HEK293T (cell line): ENCODE results near the gene KIRREL2.

Experiments
- ARNT ChIP-seq: fragments of 450-650 bp; IDR thresholded peaks from 2 replicates; pipeline ENCODE4 v1.6.1; 2017; ENCODE audit warnings: mild to moderate bottlenecking
- BHLHE40 ChIP-seq: fragments of 450-650 bp; IDR thresholded peaks from 2 replicates; pipeline ENCODE4 v1.6.1; 2016; ENCODE audit warnings: mild to moderate bottlenecking, moderate library complexity, borderline replicate concordance
- CTBP1 ChIP-seq: fragments of 450-650 bp; IDR thresholded peaks from 2 replicates; pipeline ENCODE4 v1.6.1; 2016; ENCODE audit warnings: borderline replicate concordance
- FOXA1 ChIP-seq: fragments of 450-650 bp; IDR thresholded peaks from 2 replicates; pipeline ENCODE4 v1.6.1; 2016; ENCODE audit warnings: mild to moderate bottlenecking
- FOXM1 ChIP-seq: fragments of 450-650 bp; IDR thresholded peaks from 2 replicates; pipeline ENCODE4 v1.6.1; 2017; ENCODE audit warnings: mild to moderate bottlenecking, borderline replicate concordance
- L3MBTL2 ChIP-seq: fragments of 450-650 bp; conservative IDR thresholded peaks from 2 replicates; pipeline ENCODE4 v1.6.1; 2016; ENCODE audit warnings: mild to moderate bottlenecking
- NFRKB ChIP-seq: fragments of 450-650 bp; IDR thresholded peaks from 2 replicates; pipeline ENCODE4 v1.6.1; 2016; ENCODE audit warnings: mild to moderate bottlenecking, moderate library complexity
- PKNOX1 ChIP-seq: fragments of 450-650 bp; IDR thresholded peaks from 2 replicates; pipeline ENCODE4 v1.6.1; 2016
- SP1 ChIP-seq: fragments of 450-650 bp; IDR thresholded peaks from 2 replicates; pipeline ENCODE4 v1.6.1; 2017
- SUZ12 ChIP-seq: fragments of 450-650 bp; IDR thresholded peaks from 2 replicates; pipeline ENCODE4 v1.6.1; 2016; ENCODE audit warnings: mild to moderate bottlenecking
- ZNF384 ChIP-seq: fragments of 450-650 bp; IDR thresholded peaks from 2 replicates; pipeline ENCODE4 v1.6.1; 2016

- TF ChIP-seq L3MBTL2 = no peak
- TF ChIP-seq CTBP1 = no peak
- no peak for TF ChIP-seq SP1
- TF ChIP-seq FOXM1 = no peak
- TF ChIP-seq ZNF384 = no peak
- no peak for TF ChIP-seq SUZ12
- TF ChIP-seq NFRKB = no peak
- no peak for TF ChIP-seq FOXA1
- TF ChIP-seq BHLHE40 = no peak
- no peak for TF ChIP-seq PKNOX1
- no peak for TF ChIP-seq ARNT
Measured at GRCh38 chr19:35871611-35872010, 14.9 kb downstream of the KIRREL2 start.
